ENCODE measurements around the gene MYF6. TPM values are rescaled to one million over a fixed set of nuclear protein-coding genes. Genes with fewer than 3 reads are reported as not detected.

MYF6 gene
- total and polyA plus RNA-seq, 5 donors = 0.11 TPM; not detected in 4

Other genes starting within 250 kb of the MYF6 start
- not detected for gene MYF5, start 9.3 kb downstream of the MYF6 start, total RNA-seq
- not detected for gene MYF5, start 9.3 kb downstream of the MYF6 start, polyA plus RNA-seq
- 10 to 100 TPM; 18.9 to 22.3 (median 20.6) TPM for gene LIN7A, start 230.3 kb downstream of the MYF6 start, total RNA-seq
- gene LIN7A, start 230.3 kb downstream of the MYF6 start, polyA plus RNA-seq = 9.2 TPM